Measurements from ENCODE around the gene ADGRG6. TPM values are rescaled to one million over a fixed set of nuclear protein-coding genes. Genes with fewer than 3 reads are reported as not detected.

Gene ADGRG6
- total and polyA plus RNA-seq, 9 of the 15 experiments (the other 6 are each of a cell fraction or from before 2014, with no cell fraction given): under 0.01 to 0.11 (median 0.05) TPM; not detected in 5

- no peak for TF ChIP-seq ZNF41 (CRISPR knock-in tag; conservative IDR thresholded peaks at IDR 0.05)
- no peak for TF ChIP-seq POLR2A (conservative IDR thresholded peaks at IDR 0.05)
- no peak for TF ChIP-seq ZNF253 (CRISPR knock-in tag; conservative IDR thresholded peaks at IDR 0.05)
- TF ChIP-seq LEF1 (IDR thresholded peaks at IDR 0.05): no peak
- TF ChIP-seq ELF1 (tag; IDR thresholded peaks at IDR 0.05): no peak
- no peak for TF ChIP-seq ZNF311 (CRISPR knock-in tag; IDR thresholded peaks at IDR 0.05)
- no peak for TF ChIP-seq MTA2 (IDR thresholded peaks at IDR 0.05; ENCODE audit: low read depth)
These were observed 110.9 kb downstream of the ADGRG6 start (continued) for GRCh38 chr6:142412658-142413057.

- FAIRE-seq: no peak
- TF ChIP-seq GATA2 (CRISPR knock-in tag; IDR thresholded peaks at IDR 0.05): no peak
- TF ChIP-seq POLR2AphosphoS2 (IDR thresholded peaks at IDR 0.05; ENCODE audit: low read length): no peak
- TF ChIP-seq ZFP36 (IDR thresholded peaks at IDR 0.05; ENCODE audit: low read depth, low read length, partially characterized antibody): no peak
- TF ChIP-seq SMAD4 (CRISPR knock-in tag; conservative IDR thresholded peaks at IDR 0.05): no peak
- TF ChIP-seq ZNF324 (CRISPR knock-in tag; IDR thresholded peaks at IDR 0.05): no peak
- no peak for TF ChIP-seq EP400 (IDR thresholded peaks at IDR 0.05)
- TF ChIP-seq ZNF696 (CRISPR knock-in tag; conservative IDR thresholded peaks at IDR 0.05): no peak
- no peak for TF ChIP-seq NFIX (CRISPR knock-in tag; IDR thresholded peaks at IDR 0.05; ENCODE audit: low read depth)
- TF ChIP-seq ETV6 (IDR thresholded peaks at IDR 0.05; ENCODE audit: borderline replicate concordance in 1 of 2, low read depth in 2 of 2, low read length in 1 of 2): no peak
- TF ChIP-seq ETV6 (CRISPR knock-in tag; IDR thresholded peaks at IDR 0.05; ENCODE audit: borderline replicate concordance): no peak
- no peak for TF ChIP-seq BRCA1 (IDR thresholded peaks at IDR 0.05)
- no peak for TF ChIP-seq BRCA1 (CRISPR knock-in tag; IDR thresholded peaks at IDR 0.05)
- TF ChIP-seq, protein P1, sequence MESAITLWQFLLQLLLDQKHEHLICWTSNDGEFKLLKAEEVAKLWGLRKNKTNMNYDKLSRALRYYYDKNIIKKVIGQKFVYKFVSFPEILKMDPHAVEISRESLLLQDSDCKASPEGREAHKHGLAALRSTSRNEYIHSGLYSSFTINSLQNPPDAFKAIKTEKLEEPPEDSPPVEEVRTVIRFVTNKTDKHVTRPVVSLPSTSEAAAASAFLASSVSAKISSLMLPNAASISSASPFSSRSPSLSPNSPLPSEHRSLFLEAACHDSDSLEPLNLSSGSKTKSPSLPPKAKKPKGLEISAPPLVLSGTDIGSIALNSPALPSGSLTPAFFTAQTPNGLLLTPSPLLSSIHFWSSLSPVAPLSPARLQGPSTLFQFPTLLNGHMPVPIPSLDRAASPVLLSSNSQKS (CRISPR knock-in tag; IDR thresholded peaks at IDR 0.05): no peak
- TF ChIP-seq WHSC1 (IDR thresholded peaks at IDR 0.05; ENCODE audit: low read length): no peak
- TF ChIP-seq HINFP (tag; conservative IDR thresholded peaks at IDR 0.05; ENCODE audit: low read depth): no peak
- no peak for DNase-seq (ENCODE audit: extremely low read depth in 1 of 4, low spot score in 3 of 4)
- H4K20me1 ChIP-seq (replicated peaks; ENCODE audit: control insufficient read depth, insufficient read depth, low read length): no peaks in the 10 kb centered on the region
- H3K79me2 ChIP-seq (ENCODE audit: control insufficient read depth, insufficient read depth, low read length): no peaks in the 10 kb centered on the region
- no peaks in the 10 kb centered on the region for H3K9me3 ChIP-seq (replicated peaks; ENCODE audit: control insufficient read depth, insufficient read depth, low read depth, low read length)
- no peak for ATAC-seq
- no peaks in the 10 kb centered on the region for H3K4me1 ChIP-seq (replicated peaks in 1 of 2; ENCODE audit: control insufficient read depth in 2 of 2, insufficient read depth in 2 of 2, low read length in 2 of 2)
- POLR2A ChIA-PET: no interaction called here
- H3K4me3 ChIP-seq: no peak overlapping the region
- intact Hi-C loops (cut with micrococcal nuclease): no loop called here
- no peak overlapping the region for H3K4me2 ChIP-seq (ENCODE audit: insufficient read depth, low read length)
- no peak overlapping the region for H2AFZ ChIP-seq (ENCODE audit: low read depth, low read length)
- H3K27ac ChIP-seq (ENCODE audit: extremely low read depth, low read depth, low read length): no peak overlapping the region
- no TSS peak for BruUV-seq (replicated peaks)
- H3K36me3 ChIP-seq (ENCODE audit: control insufficient read depth, insufficient read depth, low read length): no peaks in the 10 kb centered on the region
- in situ Hi-C loops (cut with MboI): no loop called here
- CTCF ChIA-PET (ENCODE audit: low intra/inter-chr PET ratio): no interaction called here
- no peaks in the 10 kb centered on the region for H3K27me3 ChIP-seq (ENCODE audit: control insufficient read depth in 2 of 2, insufficient read depth in 2 of 2, low read length in 2 of 2)
- H3K9ac ChIP-seq (ENCODE audit: insufficient read depth in 1 of 2, low read depth in 2 of 2, low read length in 2 of 2): no peak overlapping the region
- no peaks in the 10 kb centered on the region for H3K9me1 ChIP-seq (ENCODE audit: control insufficient read depth, insufficient read depth, low read length)
These were observed 111.3 kb downstream of the ADGRG6 start for GRCh38 chr6:142413111-142413510.
